Erythroblast (primary cell): ENCODE results near the gene DOCK8.
A peak's percentile ranks its signal among the peaks of the same experiment; 100 is the strongest.

Experiments used
- DNase-seq, 2 experiments: peaks; one replicate each; lab custom pipeline; 2025; lab: John Stamatoyannopoulos, UW
- GATA1 ChIP-seq: IDR thresholded peaks from 2 replicates; pipeline ENCODE4 v1.6.1; 2011; ENCODE audit warnings: low read depth, mild to moderate bottlenecking, control low read depth, low read length, moderate library complexity
- POLR2A ChIP-seq: IDR thresholded peaks from 2 replicates; pipeline ENCODE4 v1.6.1; 2011; ENCODE audit warnings: mild to moderate bottlenecking, low read length

Gene DOCK8

DNA sequence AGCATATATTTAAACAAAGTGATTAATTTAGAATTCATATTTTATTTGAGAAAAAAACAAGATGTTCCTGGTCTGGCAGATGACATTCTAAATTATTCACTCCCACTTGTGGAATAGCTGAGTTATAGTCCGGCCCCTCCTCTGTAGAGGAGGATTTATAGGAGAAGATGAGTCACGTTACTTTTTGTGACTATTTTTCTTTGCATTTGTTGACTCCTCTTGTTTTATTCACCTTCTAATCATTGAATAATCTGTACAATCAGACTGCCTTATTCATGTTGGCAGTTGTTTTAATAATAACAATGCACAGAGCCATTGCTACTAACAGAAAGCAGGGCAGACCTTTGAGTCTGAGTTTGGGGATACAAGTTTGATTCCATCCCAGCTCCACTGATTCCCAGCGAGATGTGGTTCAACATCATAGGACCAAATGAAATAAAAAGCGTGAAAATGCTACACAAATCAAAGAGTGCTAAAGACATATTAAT is 23.2 kb downstream of the DOCK8 start:
- no peak for DNase-seq
- TF ChIP-seq GATA1 (no peak), POLR2A (no peak)

DNA sequence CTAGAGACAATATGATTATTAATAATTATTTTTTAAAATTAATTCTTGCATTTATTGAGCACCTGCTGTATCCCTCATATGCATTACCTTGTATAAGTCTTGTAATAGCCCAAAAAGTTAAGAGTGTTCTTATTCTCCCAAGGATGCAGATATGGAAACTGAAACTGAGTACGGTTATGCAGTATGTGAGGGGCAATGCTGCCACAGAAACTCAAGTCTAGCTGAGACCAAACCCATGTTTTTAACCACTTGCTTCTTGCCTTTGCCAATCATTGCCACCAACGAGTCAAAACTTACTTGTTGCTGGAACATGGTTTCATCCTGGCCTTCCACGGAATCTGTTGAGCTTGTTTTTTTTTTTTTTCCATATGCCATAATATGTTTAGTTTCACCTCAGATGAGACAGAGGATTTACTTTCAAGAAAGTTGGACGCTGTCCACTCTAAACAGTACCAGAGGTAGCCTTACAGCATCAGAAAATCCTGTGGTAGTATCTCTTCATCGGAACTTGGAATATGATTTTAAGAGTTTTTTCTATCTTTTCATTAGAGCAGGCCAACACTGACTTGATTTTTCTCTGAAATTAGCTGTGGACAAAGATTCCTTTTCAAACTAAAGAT is 27.9 kb downstream of the DOCK8 start:
- TF ChIP-seq GATA1: no peak
- no peak for TF ChIP-seq POLR2A
- DNase-seq: no peak

DNA sequence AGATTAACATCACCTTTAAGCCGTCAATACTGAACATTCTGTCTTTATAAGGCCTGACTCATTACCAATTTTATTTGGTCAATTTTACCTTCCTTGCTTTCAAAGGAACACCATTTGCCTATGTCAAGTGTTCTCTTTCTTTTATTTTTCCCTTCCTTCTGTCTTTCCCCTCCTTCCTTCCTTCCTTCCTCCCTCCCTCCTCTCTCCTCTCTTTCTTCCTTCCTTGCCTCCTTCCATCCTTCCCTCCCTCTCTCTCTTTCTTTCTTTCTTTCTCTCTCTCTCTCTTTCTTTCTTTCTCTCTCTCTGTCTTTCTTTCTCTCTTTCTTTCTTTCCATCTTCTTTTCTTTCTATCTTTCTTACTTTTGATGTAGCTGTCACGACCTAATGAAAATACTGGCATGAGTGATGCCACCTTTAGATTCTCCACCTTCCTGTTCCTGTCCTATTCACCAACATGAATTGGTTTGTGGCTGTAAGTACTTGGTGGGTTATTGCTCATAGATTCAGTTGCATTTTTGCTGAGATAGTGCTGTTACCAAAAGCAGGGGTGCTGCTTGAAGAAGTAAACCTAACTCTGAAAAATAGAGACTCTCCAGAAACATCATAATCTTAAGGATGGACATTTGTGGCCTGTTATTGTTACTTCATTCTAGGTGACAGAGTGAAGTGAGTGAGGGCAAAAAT is 33.8 kb downstream of the DOCK8 start:
- no peak for DNase-seq
- TF ChIP-seq POLR2A (no peak), GATA1 (no peak)

DNA sequence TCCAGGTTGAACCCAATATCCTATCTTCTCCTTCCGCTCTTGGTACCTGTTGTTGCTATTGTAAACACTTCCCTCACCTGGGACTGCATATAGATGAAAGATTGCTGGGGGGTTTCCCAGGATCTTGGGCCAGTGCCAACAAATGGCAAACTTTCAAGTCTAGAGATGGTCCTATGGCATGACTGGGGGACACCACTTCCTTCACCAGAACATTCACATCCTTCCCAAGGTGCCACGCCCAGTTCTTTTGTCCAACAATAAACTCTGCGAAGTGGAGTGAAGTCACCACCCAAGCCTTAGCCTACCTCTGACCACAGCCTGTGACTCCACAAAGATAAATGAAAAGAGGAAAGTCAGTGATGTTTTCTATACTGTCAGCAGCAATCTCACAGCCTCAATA is 34.4 kb downstream of the DOCK8 start:
- DNase-seq: peak; percentile 21 to 44
- TF ChIP-seq GATA1 (no peak), POLR2A (no peak)

DNA sequence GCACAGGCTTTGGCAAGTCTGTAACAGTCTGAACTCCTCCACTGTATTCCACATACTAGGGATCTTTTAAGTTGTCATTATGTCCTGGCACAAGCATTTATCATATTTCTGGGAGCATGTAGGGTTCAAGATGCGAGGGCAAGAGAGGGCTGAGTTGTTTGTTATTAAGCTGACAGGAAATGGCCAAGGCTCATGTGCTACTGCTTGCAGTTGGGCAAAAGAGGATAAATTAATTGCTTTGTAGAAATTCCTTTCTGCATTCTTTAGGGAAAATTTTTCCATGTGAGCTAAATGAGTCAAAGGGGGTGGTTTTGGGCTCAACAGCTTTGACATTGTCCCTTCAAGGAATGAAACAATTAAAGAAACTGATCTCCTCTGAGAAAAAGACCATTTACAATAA is 35.4 kb downstream of the DOCK8 start:
- TF ChIP-seq GATA1 (no peak), POLR2A (no peak)
- no peak for DNase-seq

DNA sequence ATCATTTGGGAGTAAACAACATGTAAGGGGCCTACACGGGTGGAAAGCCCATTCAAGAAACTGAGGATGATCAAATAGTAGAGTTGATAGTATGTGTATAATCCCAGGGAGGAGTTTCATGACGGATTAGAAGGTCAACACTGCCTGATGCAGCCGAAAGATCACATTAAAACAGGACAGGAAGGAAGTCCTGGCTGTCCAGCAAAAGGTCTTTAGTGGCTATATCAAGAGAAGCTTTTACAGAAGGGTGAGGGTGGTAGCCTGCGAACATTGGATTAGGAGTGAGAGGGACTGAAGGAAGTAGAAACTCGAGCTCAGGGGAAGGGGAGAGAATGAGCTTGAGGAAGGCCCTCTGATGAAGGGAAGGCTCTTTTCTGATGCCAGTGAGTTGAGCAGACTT is 36.0 kb downstream of the DOCK8 start:
- DNase-seq: peak; percentile 26 to 29
- TF ChIP-seq GATA1 (no peak), POLR2A (no peak)

DNA sequence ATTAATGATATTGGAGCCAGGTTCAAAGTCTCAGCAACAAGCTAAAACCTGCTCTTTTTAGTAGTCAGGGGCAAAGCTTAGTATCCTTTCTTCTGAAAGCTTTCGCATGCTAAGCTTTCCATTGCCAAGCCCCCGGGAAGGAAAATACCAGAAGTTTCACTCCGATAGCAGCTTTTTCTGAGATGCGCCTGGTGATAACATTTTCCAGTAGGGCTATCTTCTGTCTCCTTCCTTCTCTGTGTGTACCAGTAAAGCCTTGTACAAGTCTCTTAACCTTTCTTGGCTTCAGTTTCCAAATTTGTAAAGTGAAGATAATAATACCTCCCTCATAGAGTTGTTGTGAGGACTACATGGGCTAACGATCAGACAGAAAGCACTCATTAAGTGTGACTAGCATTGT is 36.7 kb downstream of the DOCK8 start:
- TF ChIP-seq POLR2A (peak; percentile 42), GATA1 (no peak)
- DNase-seq: peak; percentile 76 to 89

DNA sequence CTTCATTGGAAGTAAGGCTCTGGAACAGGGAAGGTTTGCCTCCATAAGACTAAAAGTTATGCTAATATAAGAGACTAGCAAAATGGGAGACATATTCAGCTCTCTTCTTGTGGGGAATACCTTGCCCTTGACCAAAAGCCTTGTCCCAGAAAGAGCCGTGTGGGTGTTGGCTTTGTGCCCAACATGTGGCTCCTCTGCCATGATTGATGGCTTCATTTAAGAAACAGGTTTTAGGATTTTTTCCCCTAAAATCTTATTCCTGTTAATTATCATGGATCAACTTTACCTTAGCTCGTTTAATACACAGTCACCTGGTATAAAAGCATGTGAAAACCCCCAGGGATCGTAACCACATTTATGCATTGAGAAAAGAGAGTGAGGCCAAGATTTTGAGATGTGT is 38.9 kb downstream of the DOCK8 start:
- no peak for DNase-seq

DNA sequence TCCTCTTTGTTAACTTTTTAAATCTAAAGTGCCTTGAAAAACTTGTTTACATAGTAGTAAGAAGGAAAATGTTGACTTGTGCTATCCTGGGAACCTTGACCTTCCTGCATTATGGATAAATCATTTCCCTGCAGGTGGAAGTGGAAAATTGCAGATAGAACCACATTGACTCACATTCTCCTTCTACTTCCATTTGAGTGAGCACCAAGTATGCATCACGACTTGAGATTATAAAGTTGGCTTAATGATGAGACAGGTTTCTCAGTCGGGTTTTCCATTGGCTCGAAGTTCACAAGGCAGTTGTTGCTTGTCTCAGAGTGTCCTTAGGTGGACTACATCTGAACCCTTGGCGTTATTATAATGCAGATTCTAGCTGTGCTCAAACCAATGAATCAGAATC is 39.9 kb downstream of the DOCK8 start:
- TF ChIP-seq POLR2A: no peak
- no peak for TF ChIP-seq GATA1
- DNase-seq: no peak

More for the DNA sequence above, 38.9 kb downstream of the DOCK8 start:
- TF ChIP-seq POLR2A (no peak), GATA1 (no peak)

DNA sequence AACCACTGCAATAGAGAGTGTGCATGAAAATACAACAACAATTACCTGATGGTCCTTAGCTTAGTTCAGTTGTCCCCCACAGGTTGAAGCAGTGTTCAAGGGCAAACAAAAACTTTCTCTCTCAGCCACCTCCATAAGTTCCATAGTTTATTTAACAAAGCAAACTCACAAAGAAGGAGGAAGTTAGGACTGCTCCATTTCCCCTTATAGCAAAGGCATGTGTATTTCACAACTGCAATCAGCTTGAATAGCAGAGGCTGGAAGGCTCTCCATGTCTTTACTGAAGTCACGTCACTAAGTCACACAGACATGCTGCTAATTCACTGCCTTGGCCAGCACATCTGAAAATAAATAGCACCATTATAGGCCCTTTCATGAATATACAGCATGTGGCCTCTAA is 43.3 kb downstream of the DOCK8 start:
- TF ChIP-seq POLR2A (no peak), GATA1 (no peak)
- peak in 1 of 2 experiments; percentile 23 for DNase-seq

DNA sequence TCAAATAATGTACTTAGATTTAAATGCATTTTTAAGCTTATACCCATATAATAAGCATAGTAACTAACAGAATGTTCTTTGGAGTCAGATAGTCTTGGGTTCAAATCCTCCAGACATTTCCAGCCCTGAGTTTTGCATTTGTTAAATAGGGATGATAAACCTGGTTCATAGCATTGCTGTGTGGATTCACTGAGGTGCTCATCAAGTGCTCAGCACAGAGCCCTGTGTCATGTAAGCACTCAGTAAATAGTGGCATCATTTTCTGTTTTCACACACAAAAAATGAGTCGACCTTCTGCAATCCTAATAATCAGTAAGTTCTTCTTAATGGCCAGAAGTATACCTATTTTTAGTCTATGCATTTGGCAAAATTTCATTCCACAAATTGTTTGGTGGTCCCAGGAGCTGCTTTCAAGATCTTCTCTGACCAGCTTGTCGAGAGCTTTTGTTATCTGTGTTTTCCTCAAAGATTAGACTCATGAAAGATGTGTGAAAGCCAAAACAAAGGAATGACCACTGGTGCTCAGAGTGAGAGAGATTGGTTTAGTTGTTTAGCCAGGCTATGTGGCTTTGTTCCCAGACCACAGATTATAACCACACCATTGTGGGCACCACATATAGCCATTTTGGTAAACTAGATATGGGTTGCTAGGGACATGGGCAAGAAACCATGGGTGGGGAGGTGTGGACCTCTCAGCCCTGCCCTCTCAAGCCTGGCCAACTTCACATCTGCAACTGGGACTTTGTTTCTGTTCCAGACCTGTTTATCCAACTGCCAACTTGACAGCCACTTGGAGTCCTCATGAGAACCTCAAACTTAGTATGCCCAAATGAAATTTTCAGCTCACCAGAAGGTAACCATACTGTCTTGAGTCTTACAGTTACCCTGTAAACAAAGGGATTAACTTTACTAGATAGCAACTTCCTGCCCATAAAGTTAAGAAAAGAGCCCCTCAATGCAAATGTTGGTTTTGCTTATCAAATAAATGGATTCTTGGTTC is 45.0 kb downstream of the DOCK8 start:
- peak; percentile 28 to 58 for DNase-seq

DNA sequence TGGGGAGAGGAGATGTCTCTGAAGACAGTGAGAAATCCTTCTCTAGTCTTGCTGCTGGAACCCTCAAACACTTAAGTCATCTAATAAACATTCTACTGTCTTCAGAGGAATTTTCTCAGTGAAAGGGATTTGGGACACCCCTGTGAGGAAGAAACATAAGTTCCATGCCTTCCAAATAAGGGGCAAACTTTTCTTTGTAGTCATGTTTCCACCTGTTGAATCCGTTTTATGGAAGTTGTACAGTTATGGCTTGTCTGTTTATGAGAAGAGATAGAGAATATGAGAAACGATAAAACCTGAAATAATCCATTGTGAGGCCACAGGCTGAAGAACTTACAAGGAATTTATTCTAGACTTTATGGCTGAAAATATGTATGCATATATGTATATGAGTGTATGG is 49.6 kb downstream of the DOCK8 start:
- DNase-seq: no peak
- TF ChIP-seq POLR2A (no peak), GATA1 (no peak)

More for the DNA sequence above, 45.0 kb downstream of the DOCK8 start:
- TF ChIP-seq POLR2A (no peak), GATA1 (no peak)

DNA sequence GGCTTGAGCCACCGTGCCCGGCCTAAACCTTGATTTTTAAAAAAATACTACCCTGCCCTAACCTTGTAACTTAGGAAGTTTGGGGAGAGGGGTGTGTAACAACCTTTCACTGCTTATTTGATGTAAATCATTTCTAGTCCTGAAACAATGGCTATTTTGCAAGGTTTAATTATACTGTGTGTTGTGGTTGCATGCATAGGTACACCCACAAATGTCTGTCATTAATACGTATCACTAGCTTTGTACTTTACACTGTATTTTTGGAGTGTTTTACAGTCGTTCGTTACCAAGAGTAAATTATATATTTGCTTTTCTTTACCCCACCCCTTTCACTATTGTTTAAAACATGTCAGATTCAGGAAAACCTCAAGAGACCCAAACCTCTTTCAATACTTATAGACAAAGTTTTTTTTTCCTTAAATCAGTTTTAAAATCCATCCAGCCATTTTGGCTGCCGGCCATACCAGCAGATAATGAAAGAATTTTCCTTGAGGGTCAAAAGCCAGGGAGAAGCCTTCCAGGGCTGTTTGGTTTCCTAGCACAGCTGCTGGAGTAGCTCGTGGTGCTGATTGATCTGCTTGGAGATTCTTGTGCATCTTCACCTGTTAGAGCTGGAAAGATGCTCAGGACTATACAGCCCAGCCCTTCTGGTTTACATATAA is 50.7 kb downstream of the DOCK8 start:
- TF ChIP-seq POLR2A: no peak
- no peak for TF ChIP-seq GATA1
- DNase-seq: no peak

DNA sequence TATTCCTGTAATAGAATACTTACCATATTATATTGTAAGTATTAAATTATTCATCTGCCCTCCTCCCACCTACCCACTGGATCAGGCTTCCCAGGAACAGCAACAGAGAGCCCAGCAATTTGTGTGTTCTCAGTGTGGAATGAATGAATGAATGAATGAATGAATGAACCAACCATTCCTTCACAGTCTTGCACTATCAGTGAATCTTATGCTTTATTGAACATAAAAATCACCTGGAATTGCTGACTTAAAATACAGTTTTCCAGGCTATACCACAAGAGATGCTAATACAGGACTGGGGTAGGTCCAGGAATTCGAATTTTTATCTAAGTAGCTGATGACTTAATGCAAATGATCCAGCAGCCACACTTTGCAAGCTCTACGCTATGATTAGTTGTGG is 51.6 kb downstream of the DOCK8 start:
- TF ChIP-seq POLR2A (no peak), GATA1 (no peak)
- no peak for DNase-seq
